HCEC 1CT (cell line): ENCODE results near the gene FDX2.

ENCODE experiments used
- DNase-seq: peaks from one replicate; pipeline ENCODE4 v3.0.0-alpha.2; 2017

Gene FDX2

GRCh38 chr19:10299545-10300458 is 16.0 kb downstream of the FDX2 start:
- no peak for DNase-seq

- DNase-seq = no peak
Observed at GRCh38 chr19:10295847-10296591, 19.8 kb downstream of the FDX2 start.

DNA sequence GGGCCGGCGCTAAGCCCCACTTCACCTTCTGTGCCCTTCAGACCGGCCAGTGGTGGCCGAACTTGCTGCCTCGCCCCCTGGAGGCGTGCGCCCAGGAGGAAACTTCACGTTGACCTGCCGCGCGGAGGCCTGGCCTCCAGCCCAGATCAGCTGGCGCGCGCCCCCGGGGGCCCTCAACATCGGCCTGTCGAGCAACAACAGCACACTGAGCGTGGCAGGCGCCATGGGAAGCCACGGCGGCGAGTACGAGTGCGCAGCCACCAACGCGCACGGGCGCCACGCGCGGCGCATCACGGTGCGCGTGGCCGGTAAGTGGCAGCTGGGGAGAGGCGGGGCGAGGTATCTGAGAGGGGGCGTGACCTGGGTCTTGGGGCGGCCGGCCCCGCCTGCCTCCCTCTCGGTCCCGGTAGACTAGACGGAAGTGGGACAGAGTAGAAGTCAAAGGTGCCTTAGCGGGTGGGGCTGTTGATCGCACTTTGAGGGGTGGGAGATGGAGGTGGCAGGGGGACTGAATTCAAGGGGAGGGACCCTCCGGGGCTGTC is 20.4 kb downstream of the FDX2 start:
- DNase-seq = no peak

GRCh38 chr19:10294368-10294697 is 21.5 kb downstream of the FDX2 start:
- no peak for DNase-seq

GRCh38 chr19:10293637-10294367 is 22.0 kb downstream of the FDX2 start:
- DNase-seq = no peak

GRCh38 chr19:10292789-10293636 is 22.8 kb downstream of the FDX2 start:
- DNase-seq = no peak

DNA sequence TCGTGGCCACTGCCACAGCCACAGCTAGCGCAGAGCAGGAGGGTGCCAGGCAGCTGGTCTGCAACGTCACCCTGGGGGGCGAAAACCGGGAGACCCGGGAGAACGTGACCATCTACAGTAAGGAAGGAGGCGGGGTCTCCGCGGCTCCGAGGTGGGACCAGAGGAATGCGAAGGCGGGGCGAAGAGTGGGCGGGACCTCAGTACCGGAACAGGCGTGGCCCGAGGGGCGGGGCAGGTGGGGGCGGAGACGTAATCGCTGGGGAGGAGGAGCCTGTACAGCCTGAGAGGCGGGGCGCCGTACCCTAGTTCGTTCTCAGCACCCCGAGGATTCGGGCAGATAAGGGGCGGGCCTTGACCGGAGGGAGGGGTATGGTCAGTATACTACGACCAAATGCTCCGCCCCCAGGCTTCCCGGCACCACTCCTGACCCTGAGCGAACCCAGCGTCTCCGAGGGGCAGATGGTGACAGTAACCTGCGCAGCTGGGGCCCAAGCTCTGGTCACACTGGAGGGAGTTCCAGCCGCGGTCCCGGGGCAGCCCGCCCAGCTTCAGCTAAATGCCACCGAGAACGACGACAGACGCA is 23.5 kb downstream of the FDX2 start:
- DNase-seq = peak; percentile 79

DNA sequence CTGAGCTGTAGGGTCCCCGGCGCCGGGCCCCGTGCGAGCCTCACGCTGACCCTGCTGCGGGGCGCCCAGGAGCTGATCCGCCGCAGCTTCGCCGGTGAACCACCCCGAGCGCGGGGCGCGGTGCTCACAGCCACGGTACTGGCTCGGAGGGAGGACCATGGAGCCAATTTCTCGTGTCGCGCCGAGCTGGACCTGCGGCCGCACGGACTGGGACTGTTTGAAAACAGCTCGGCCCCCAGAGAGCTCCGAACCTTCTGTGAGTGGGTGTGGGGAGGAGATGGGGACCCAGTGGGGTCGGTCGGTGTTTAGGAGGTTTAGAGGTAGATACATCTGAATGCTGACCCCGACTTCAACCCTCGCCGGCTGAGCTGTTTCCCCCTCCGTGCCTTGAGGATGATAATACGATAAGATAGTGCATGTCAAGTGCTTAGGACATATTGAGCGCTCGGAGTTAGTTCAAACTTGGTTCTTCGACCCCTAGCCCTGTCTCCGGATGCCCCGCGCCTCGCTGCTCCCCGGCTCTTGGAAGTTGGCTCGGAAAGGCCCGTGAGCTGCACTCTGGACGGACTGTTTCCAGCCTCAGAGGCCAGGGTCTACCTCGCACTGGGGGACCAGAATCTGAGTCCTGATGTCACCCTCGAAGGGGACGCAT is 24.1 kb downstream of the FDX2 start:
- no peak for DNase-seq

- no peak for DNase-seq
Observed at GRCh38 chr19:10290876-10291553, 24.8 kb downstream of the FDX2 start.

- no peak for DNase-seq
Observed at GRCh38 chr19:10290357-10290875, 25.4 kb downstream of the FDX2 start.

DNA sequence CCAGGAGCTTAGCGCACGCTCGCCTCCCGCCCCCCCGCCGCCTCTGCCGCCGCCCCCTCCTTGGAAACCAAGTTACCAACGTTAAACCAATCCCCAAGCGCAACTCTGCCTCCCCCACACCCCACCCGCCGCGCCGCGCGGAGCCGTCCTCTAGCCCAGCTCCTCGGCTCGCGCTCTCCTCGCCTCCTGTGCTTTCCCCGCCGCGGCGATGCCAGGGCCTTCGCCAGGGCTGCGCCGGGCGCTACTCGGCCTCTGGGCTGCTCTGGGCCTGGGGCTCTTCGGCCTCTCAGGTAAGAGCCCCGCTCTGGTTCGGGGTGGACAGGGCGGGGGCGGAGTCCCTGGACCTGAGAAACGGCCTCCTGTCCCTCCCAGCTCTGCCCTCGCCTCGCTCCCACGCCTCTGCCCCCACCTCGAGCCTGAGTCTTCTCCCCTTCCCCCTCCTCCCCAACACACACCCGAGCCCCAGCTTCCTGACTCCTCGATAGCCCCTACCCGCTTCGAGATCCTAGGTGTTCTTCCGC is 25.9 kb downstream of the FDX2 start, which contains the start of gene ICAM5:
TSS of gene ICAM5 (plus strand) at position 117 of the 521 bp plus-strand sequence. CDS start at position 209, 92 bp downstream.
- DNase-seq = peak; percentile 43

DNA sequence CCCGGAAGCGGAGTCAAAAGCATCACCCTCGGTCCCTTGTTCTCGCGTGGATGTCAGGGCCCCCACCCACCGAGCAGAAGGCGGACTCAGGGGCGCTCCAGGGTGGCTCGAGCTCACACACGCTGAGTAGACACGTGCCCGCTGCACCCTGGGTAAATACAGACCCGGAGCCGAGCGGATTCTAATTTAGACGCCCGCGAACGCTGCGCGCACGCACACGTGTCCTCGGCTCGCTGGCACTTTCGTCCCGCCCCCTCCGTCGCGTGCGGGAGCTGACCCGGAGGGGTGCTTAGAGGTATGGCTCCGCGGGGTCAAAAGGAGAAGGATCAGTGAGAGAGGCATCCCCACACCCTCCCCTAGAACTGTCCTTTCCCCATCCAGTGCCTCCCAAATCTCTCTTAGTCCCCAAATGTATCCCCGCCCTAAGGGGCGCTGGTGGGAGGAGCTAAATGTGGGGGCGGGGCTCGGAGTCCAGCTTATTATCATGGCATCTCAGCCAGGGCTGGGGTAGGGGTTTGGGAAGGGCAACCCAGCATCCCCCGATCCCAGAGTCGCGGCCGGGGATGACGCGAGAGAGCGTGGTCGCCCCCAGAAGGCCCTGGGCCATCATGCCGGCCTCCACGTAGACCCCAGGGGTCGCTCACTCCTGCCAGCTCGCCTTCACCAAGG is 26.5 kb downstream of the FDX2 start:
- peak; percentile 65 for DNase-seq

GRCh38 chr19:10288662-10289166 is 27.1 kb downstream of the FDX2 start:
- DNase-seq = peak; percentile 72

DNA sequence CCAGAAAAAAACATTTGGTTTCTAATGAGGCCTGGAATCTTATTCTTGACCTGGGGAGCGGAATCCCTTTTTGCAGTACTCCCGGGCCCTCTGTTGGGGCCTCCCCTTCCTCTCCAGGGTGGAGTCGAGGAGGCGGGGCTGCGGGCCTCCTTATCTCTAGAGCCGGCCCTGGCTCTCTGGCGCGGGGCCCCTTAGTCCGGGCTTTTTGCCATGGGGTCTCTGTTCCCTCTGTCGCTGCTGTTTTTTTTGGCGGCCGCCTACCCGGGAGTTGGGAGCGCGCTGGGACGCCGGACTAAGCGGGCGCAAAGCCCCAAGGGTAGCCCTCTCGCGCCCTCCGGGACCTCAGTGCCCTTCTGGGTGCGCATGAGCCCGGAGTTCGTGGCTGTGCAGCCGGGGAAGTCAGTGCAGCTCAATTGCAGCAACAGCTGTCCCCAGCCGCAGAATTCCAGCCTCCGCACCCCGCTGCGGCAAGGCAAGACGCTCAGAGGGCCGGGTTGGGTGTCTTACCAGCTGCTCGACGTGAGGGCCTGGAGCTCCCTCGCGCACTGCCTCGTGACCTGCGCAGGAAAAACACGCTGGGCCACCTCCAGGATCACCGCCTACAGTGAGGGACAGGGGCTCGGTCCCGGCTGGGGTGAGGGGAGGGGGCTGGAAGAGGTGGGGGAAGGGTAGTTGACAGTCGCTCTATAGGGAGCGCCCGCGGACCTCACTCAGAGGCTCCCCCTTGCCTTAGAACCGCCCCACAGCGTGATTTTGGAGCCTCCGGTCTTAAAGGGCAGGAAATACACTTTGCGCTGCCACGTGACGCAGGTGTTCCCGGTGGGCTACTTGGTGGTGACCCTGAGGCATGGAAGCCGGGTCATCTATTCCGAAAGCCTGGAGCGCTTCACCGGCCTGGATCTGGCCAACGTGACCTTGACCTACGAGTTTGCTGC is 28.7 kb downstream of the FDX2 start, which contains the start of gene ICAM4:
TSS of gene ICAM4 (plus strand) at position 153 of the 935 bp plus-strand sequence. CDS start at position 211, 58 bp downstream.
- DNase-seq = no peak

GRCh38 chr19:10285393-10285792 is 30.4 kb downstream of the FDX2 start:
- DNase-seq = no peak

GRCh38 chr19:10284960-10285278 is 30.9 kb downstream of the FDX2 start:
- no peak for DNase-seq

GRCh38 chr19:10284065-10284959 is 31.5 kb downstream of the FDX2 start:
- DNase-seq = no peak
